HepG2 (cell line): Measurements from ENCODE around the gene OSBPL2. TPM values are rescaled to one million over a fixed set of nuclear protein-coding genes. Genes with fewer than 3 reads are reported as not detected.

Experiments used
- AGO2 ChIP-seq: fragments of 200-400 bp; formaldehyde crosslinking; optimal IDR thresholded peaks from 2 replicates; pipeline ENCODE3; 2017; ENCODE audit warnings: mild to moderate bottlenecking, low read depth, low read length, moderate library complexity
- ATF7 ChIP-seq, 2 experiments: fragments of 450-650 bp in 1 of 2; sonication (generic) in 1 of 2; formaldehyde crosslinking in 1 of 2; IDR thresholded peaks; 2 replicates each; pipeline versions ENCODE4 v1.4.0 to v1.6.1; 2016 to 2020; ENCODE audit warnings: antibody characterized with exemption in 1 of 2, mild to moderate bottlenecking in 1 of 2, missing genetic modification reagents in 1 of 2
- BHLHE40 ChIP-seq: IDR thresholded peaks from 2 replicates; pipeline ENCODE4 v1.6.1; 2011; ENCODE audit warnings: low read length, improper control_type of control experiment
- CENPT ChIP-seq: sonication (generic); formaldehyde crosslinking; IDR thresholded peaks from 2 replicates; pipeline ENCODE4 v1.8.0; 2022; ENCODE audit warnings: low read depth, mild to moderate bottlenecking, moderate library complexity, missing genetic modification reagents
- FIP1L1 ChIP-seq: fragments of 200-400 bp; formaldehyde crosslinking; IDR thresholded peaks from 2 replicates; pipeline ENCODE4 v1.6.1; 2018; ENCODE audit warnings: low read depth, mild to moderate bottlenecking, low read length, moderate library complexity, borderline replicate concordance; ENCODE audit not compliant: insufficient read depth
- HNRNPLL ChIP-seq: fragments of 200-400 bp; formaldehyde crosslinking; IDR thresholded peaks from 2 replicates; pipeline ENCODE4 v1.6.1; 2017; ENCODE audit warnings: mild to moderate bottlenecking, low read depth, low read length; ENCODE audit not compliant: poor library complexity, severe bottlenecking
- KLF6 ChIP-seq: IDR thresholded peaks from 2 replicates; pipeline ENCODE4 v1.8.0; 2016; ENCODE audit warnings: missing biosample characterization, missing genetic modification reagents
- POLR2A ChIP-seq, 2 experiments: IDR thresholded peaks; 2 replicates each; pipeline ENCODE4 v1.6.1; 2011; ENCODE audit warnings: low read depth in 2 of 2, low read length in 2 of 2, mild to moderate bottlenecking in 1 of 2, moderate library complexity in 1 of 2; ENCODE audit not compliant: insufficient read depth in 1 of 2
- POLR2AphosphoS2 ChIP-seq: IDR thresholded peaks from 2 replicates; pipeline ENCODE4 v1.6.1; 2011; ENCODE audit warnings: low read depth, low read length, improper control_type of control experiment
- PRDM4 ChIP-seq: sonication (generic); formaldehyde crosslinking; IDR thresholded peaks from 2 replicates; pipeline ENCODE4 v1.9.0; 2021; ENCODE audit warnings: missing genetic modification reagents, borderline replicate concordance
- RBFOX2 ChIP-seq: fragments of 200-400 bp; formaldehyde crosslinking; IDR thresholded peaks from 2 replicates; pipeline ENCODE4 v1.6.1; 2017; ENCODE audit warnings: low read depth, mild to moderate bottlenecking, low read length
- RXRA ChIP-seq: sonication (generic); formaldehyde crosslinking; IDR thresholded peaks from 2 replicates; pipeline ENCODE4 v1.5.1; 2020; ENCODE audit warnings: missing genetic modification reagents
- SRSF1 ChIP-seq: fragments of 200-400 bp; formaldehyde crosslinking; optimal IDR thresholded peaks from 2 replicates; pipeline ENCODE3; 2017; ENCODE audit warnings: mild to moderate bottlenecking, low read depth, low read length, moderate library complexity
- ZC3H13 ChIP-seq: sonication (generic); formaldehyde crosslinking; IDR thresholded peaks from 2 replicates; pipeline ENCODE4 v1.8.1; 2023; ENCODE audit warnings: mild to moderate bottlenecking, missing genetic modification reagents, moderate library complexity
- ZNF225 ChIP-seq: sonication (generic); formaldehyde crosslinking; IDR thresholded peaks from 2 replicates; pipeline ENCODE4 v1.4.0; 2020; ENCODE audit warnings: mild to moderate bottlenecking, missing genetic modification reagents
- ZNF253 ChIP-seq: sonication (generic); formaldehyde crosslinking; IDR thresholded peaks from 2 replicates; pipeline ENCODE4 v1.8.0; 2022; ENCODE audit warnings: mild to moderate bottlenecking, missing genetic modification reagents, borderline replicate concordance
- ZNF354B ChIP-seq: sonication (generic); formaldehyde crosslinking; IDR thresholded peaks from 2 replicates; pipeline ENCODE4 v1.8.0; 2022; ENCODE audit warnings: mild to moderate bottlenecking, missing genetic modification reagents
- ZNF468 ChIP-seq: sonication (generic); formaldehyde crosslinking; IDR thresholded peaks from 2 replicates; pipeline ENCODE4 v1.8.0; 2022; ENCODE audit warnings: mild to moderate bottlenecking, moderate library complexity, missing genetic modification reagents
- ZNF547 ChIP-seq: sonication (generic); formaldehyde crosslinking; IDR thresholded peaks from 2 replicates; pipeline ENCODE4 v1.5.1; 2020; ENCODE audit warnings: mild to moderate bottlenecking, missing genetic modification reagents
- ZNF549 ChIP-seq: sonication (generic); formaldehyde crosslinking; IDR thresholded peaks from 2 replicates; pipeline ENCODE4 v1.5.0; 2020; ENCODE audit warnings: missing genetic modification reagents
- ZNF687 ChIP-seq: sonication (generic); formaldehyde crosslinking; IDR thresholded peaks from 2 replicates; pipeline ENCODE4 v1.5.1; 2020; ENCODE audit warnings: mild to moderate bottlenecking, missing genetic modification reagents, moderate library complexity
- ZNF749 ChIP-seq: sonication (generic); formaldehyde crosslinking; IDR thresholded peaks from 2 replicates; pipeline ENCODE4 v1.8.0; 2022; ENCODE audit warnings: mild to moderate bottlenecking, missing genetic modification reagents, moderate library complexity, borderline replicate concordance
- ZNF83 ChIP-seq: sonication (generic); formaldehyde crosslinking; IDR thresholded peaks from 2 replicates; pipeline ENCODE4 v1.4.0; 2020; ENCODE audit warnings: missing genetic modification reagents, mild to moderate bottlenecking, borderline replicate concordance
- ZSCAN22 ChIP-seq: sonication (generic); formaldehyde crosslinking; IDR thresholded peaks from 2 replicates; pipeline ENCODE4 v1.4.0; 2020; ENCODE audit warnings: mild to moderate bottlenecking, missing genetic modification reagents
- polyA plus RNA-seq, 8 experiments: library from polyadenylated mRNA; depleted of rRNA in 3 of 8; stranded (reverse) in 7 of 8; unstranded in 1 of 8; fragments of >200 nt; fragmentation: Illumina TruSeq in 4 of 8; extraction: Trizol in 4 of 8; gene quantifications; 2 replicates each; pipeline versions ENCODE4 v1.2.1 to v1.2.3, GENCODE V29; 2011 to 2016; ENCODE audit warnings: low read depth in 4 of 8, missing spikeins in 1 of 8, mixed read lengths in 1 of 8; ENCODE audit not compliant: insufficient read depth in 1 of 8
- total RNA-seq, 5 experiments: library from RNA; depleted of rRNA; stranded (reverse); fragments of >200 nt; fragmentation: Illumina TruSeq; extraction: Trizol; gene quantifications; 2 replicates each; pipeline ENCODE4 v1.2.3, GENCODE V29; 2016; ENCODE audit warnings: low read depth in 1 of 5

Gene OSBPL2
- total and polyA plus RNA-seq, 2 of the 13 experiments (the other 11 are each of a cell fraction or from before 2014, with no cell fraction given), result 18.5 to 37.4 TPM

GRCh38 chr20:62305765-62306413, 67.6 kb downstream of the OSBPL2 start (continued):
- TF ChIP-seq ATF7 (IDR thresholded peaks at IDR 0.05) (no peak), ATF7 (CRISPR knock-in tag; IDR thresholded peaks at IDR 0.05) (no peak), ZNF354B (CRISPR knock-in tag) (no peak), RXRA (CRISPR knock-in tag) (peak; percentile 18; the same call in 1 of the 2 replicates), ZNF687 (CRISPR knock-in tag) (0 out of 2 replicates have a peak, but pooled peaks have one; percentile 28), ZNF225 (no peak), ZNF549 (CRISPR knock-in tag) (no peak), SRSF1 (peak; percentile 31), BHLHE40 (0 out of 2 replicates have a peak, but pooled peaks have one; percentile 11), ZNF547 (CRISPR knock-in tag) (0 out of 2 replicates have a peak, but pooled peaks have one; percentile 22), KLF6 (no peak), ZNF253 (CRISPR knock-in tag) (0 out of 2 replicates have a peak, but pooled peaks have one; percentile 39), POLR2A (IDR thresholded peaks at IDR 0.05; ENCODE audit: insufficient read depth in 1 of 2, low read depth in 2 of 2, low read length in 2 of 2) (peak; percentile 11 to 52; a peak in 3 of 4 replicates), ZSCAN22 (CRISPR knock-in tag) (no peak), POLR2AphosphoS2 (no peak), ZNF468 (CRISPR knock-in tag) (0 out of 2 replicates have a peak, but pooled peaks have one; percentile 21), CENPT (CRISPR knock-in tag) (0 out of 2 replicates have a peak, but pooled peaks have one; percentile 55), RBFOX2 (peak; percentile 50), ZNF83 (CRISPR knock-in tag) (no peak), FIP1L1 (no peak), HNRNPLL (peak; percentile 18), ZNF749 (CRISPR knock-in tag) (0 out of 2 replicates have a peak, but pooled peaks have one; percentile 45), PRDM4 (CRISPR knock-in tag) (no peak), ZC3H13 (CRISPR knock-in tag) (0 out of 2 replicates have a peak, but pooled peaks have one; percentile 3), AGO2 (peak; percentile 84)
- TF ChIP-seq, all 625 proteins: peak for 25
